ENCODE results near the gene FAM118B. TPM values are rescaled to one million over a fixed set of nuclear protein-coding genes. Genes with fewer than 3 reads are reported as not detected.

The FAM118B gene
- total and polyA plus RNA-seq, 2 of the 4 experiments (the other 2 are of a cell fraction): 20.0 to 27.2 TPM

DNA sequence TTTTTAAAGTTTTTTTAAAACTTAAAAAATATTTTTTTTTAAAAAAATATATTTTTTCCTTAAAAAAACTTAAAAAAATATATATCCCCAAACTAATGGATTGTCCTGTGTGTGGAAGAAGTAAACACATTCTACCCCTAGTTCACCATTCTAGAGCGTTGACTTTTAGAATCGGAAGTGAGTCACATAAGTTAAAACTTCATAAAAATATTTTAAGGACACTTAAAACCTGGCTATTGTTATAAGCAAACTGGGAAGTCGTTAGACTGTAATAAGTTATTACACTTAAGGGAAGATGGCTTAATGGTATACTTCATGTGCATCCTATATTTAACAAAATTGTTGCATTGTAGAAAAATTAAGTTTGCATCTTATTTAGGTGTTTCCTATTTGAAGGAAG lies 21.1 kb downstream of the FAM118B start:
- ChIA-PET CTCF (no interaction called here), POLR2A (ENCODE audit: unreplicated experiment) (no interaction called here)
- Histone ChIP-seq H3K27ac (ENCODE audit: insufficient read depth, low read length) (no peak overlapping the region), H2AFZ (replicated peaks; ENCODE audit: low read length, poor library complexity) (no peak overlapping the region), H2BK20ac (ENCODE audit: low read depth, low read length) (no peak overlapping the region), H4K8ac (ENCODE audit: low read depth in 2 of 2, low read length in 2 of 2) (no peak overlapping the region), H3K4me2 (ENCODE audit: low read depth, low read length) (no peak overlapping the region), H3K4ac (ENCODE audit: low read depth, low read length) (no peak overlapping the region), H2AK5ac (ENCODE audit: low read depth, low read length) (no peak overlapping the region), H3K27me3 (ENCODE audit: control insufficient read depth, insufficient read depth, low read length) (no peaks in the 10 kb centered on the region), H3K9me1 (ENCODE audit: insufficient read depth, low read length) (no peaks in the 10 kb centered on the region), H4K20me1 (ENCODE audit: insufficient read depth, low read length) (peaks cover 13% of the 10 kb centered on the region; the same call in 1 of the 2 replicates), H3K9me3 (ENCODE audit: control insufficient read depth, insufficient read depth, low read length) (no peaks in the 10 kb centered on the region), H3K23ac (ENCODE audit: low read depth, low read length) (no peak overlapping the region), H2AK9ac (replicated peaks; ENCODE audit: low read depth, low read length, poor library complexity) (no peak overlapping the region), H3K79me1 (ENCODE audit: low read depth in 1 of 2, low read length in 2 of 2) (peaks cover 16 to 32% of the 10 kb centered on the region in 2 experiments), H2BK15ac (ENCODE audit: low read depth, low read length) (no peak overlapping the region), H2BK5ac (ENCODE audit: low read depth, low read length, poor library complexity, severe bottlenecking) (no peak overlapping the region), H3K14ac (replicated peaks; ENCODE audit: low read depth, low read length) (no peak overlapping the region), H4K91ac (ENCODE audit: insufficient read depth, low read depth, low read length) (no peak overlapping the region), H3K56ac (ENCODE audit: extremely low read depth, insufficient read depth, low read length) (no peak overlapping the region), H3K4me3 (ENCODE audit: insufficient read depth, low read depth, low read length) (no peak overlapping the region), H3K36me3 (ENCODE audit: control insufficient read depth, insufficient read depth, low read length) (peaks cover 2% of the 10 kb centered on the region; the same call in 1 of the 2 replicates), H3K9ac (ENCODE audit: low read depth, low read length) (no peak overlapping the region), H3K18ac (ENCODE audit: low read depth, low read length) (no peak overlapping the region), H3K4me1 (ENCODE audit: control insufficient read depth, insufficient read depth, low read length) (peaks cover 1% of the 10 kb centered on the region; the same call in 1 of the 2 replicates), H2BK120ac (ENCODE audit: low read depth, low read length) (no peak overlapping the region), H4K5ac (ENCODE audit: low read depth, low read length) (no peak overlapping the region)
- ATAC-seq (ENCODE audit: low read depth): no peak
- BruUV-seq (replicated peaks): no TSS peak
- TF ChIP-seq MAFK (IDR thresholded peaks at IDR 0.05; ENCODE audit: low read depth, low read length): no peak
- TF ChIP-seq FOS (IDR thresholded peaks at IDR 0.05; ENCODE audit: low read depth, low read length): no peak
- no peak for TF ChIP-seq RAD21 (IDR thresholded peaks at IDR 0.05; ENCODE audit: low read length)
- TF ChIP-seq RFX5 (IDR thresholded peaks at IDR 0.05; ENCODE audit: low read depth, low read length): no peak
- TF ChIP-seq RCOR1 (IDR thresholded peaks at IDR 0.05; ENCODE audit: insufficient replicate concordance, low read length): no peak
- no peak for TF ChIP-seq NFE2L2 (IDR thresholded peaks at IDR 0.05; ENCODE audit: low read depth, low read length)
- no peak for TF ChIP-seq CEBPB (IDR thresholded peaks at IDR 0.05; ENCODE audit: low read depth, low read length)
- TF ChIP-seq, protein P1, sequence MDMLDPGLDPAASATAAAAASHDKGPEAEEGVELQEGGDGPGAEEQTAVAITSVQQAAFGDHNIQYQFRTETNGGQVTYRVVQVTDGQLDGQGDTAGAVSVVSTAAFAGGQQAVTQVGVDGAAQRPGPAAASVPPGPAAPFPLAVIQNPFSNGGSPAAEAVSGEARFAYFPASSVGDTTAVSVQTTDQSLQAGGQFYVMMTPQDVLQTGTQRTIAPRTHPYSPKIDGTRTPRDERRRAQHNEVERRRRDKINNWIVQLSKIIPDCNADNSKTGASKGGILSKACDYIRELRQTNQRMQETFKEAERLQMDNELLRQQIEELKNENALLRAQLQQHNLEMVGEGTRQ (IDR thresholded peaks at IDR 0.05; ENCODE audit: low read depth, low read length): no peak
- TF ChIP-seq SMC3 (IDR thresholded peaks at IDR 0.05; ENCODE audit: low read depth, low read length): no peak
- TF ChIP-seq MXI1 (IDR thresholded peaks at IDR 0.05; ENCODE audit: borderline replicate concordance, low read depth, low read length): no peak
- TF ChIP-seq CHD1 (IDR thresholded peaks at IDR 0.05; ENCODE audit: low read depth, low read length): no peak
- no peak for TF ChIP-seq MAZ (IDR thresholded peaks at IDR 0.05; ENCODE audit: borderline replicate concordance, low read depth, low read length)
- TF ChIP-seq, protein P2, sequence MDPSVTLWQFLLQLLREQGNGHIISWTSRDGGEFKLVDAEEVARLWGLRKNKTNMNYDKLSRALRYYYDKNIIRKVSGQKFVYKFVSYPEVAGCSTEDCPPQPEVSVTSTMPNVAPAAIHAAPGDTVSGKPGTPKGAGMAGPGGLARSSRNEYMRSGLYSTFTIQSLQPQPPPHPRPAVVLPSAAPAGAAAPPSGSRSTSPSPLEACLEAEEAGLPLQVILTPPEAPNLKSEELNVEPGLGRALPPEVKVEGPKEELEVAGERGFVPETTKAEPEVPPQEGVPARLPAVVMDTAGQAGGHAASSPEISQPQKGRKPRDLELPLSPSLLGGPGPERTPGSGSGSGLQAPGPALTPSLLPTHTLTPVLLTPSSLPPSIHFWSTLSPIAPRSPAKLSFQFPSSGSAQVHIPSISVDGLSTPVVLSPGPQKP (IDR thresholded peaks at IDR 0.05; ENCODE audit: borderline replicate concordance, low read depth, low read length): no peak
- no peak for TF ChIP-seq POLR2A (IDR thresholded peaks at IDR 0.05; ENCODE audit: low read depth, low read length)
- no peak for TF ChIP-seq BHLHE40 (IDR thresholded peaks at IDR 0.05; ENCODE audit: low read depth, low read length)
- in situ Hi-C loops (cut with MboI; ENCODE audit: low sequenced_read_pairs) (no loop called here), intact Hi-C loops (cut with micrococcal nuclease) (no loop called here), dilution Hi-C loops (cut with HindIII; ENCODE audit: low sequenced_read_pairs, unreplicated experiment) (no loop called here)
- no CpG with 5 or more reads among the region's 3 CpGs for whole genome bisulfite sequencing, 2 experiments (ENCODE audit: extremely low coverage in 2 of 2, insufficient read length in 1 of 2)
- DNase-seq: no peak
